Spleen (tissue), 11 donors: ENCODE results near the gene JAG1. TPM values are rescaled to one million over a fixed set of nuclear protein-coding genes. Genes with fewer than 3 reads are reported as not detected.

Experiments used
- DNase-seq: peaks from one replicate; pipeline ENCODE4 v3.0.0-alpha.2; 2020
- H3K27ac ChIP-seq, 8 donors: fragments of 200-600 bp; sonication (generic) in 7 of 8; 1 replicate in 4 of 8; 2 replicates in 4 of 8; pipeline versions ENCODE4 v1.5.0 to v1.8.0; 2016 to 2021; ENCODE audit warnings: inconsistent platforms in 4 of 8, mild to moderate bottlenecking in 4 of 8, moderate library complexity in 1 of 8
- H3K27me3 ChIP-seq, 7 donors: fragments of 200-600 bp; sonication (generic) in 6 of 7; replicated peaks in 1 of 7; 1 replicate in 4 of 7; 2 replicates in 3 of 7; pipeline versions ENCODE4 v1.5.0 to v1.8.0; 2016 to 2021; ENCODE audit warnings: inconsistent platforms in 3 of 7, mild to moderate bottlenecking in 1 of 7
- H3K36me3 ChIP-seq, 6 donors: fragments of 200-600 bp; sonication (generic) in 5 of 6; 1 replicate in 4 of 6; 2 replicates in 2 of 6; pipeline versions ENCODE4 v1.5.0 to v1.8.0; 2016 to 2021; ENCODE audit warnings: inconsistent platforms in 2 of 6
- H3K4me1 ChIP-seq, 6 donors: fragments of 200-600 bp; sonication (generic) in 5 of 6; 1 replicate in 3 of 6; 2 replicates in 3 of 6; pipeline versions ENCODE4 v1.5.0 to v1.8.0; 2016 to 2021; ENCODE audit warnings: inconsistent platforms in 3 of 6
- H3K4me3 ChIP-seq, 8 donors: fragments of 200-600 bp; sonication (generic) in 7 of 8; 1 replicate in 4 of 8; 2 replicates in 4 of 8; pipeline versions ENCODE4 v1.5.0 to v1.8.0; 2016 to 2021; ENCODE audit warnings: inconsistent platforms in 4 of 8, mild to moderate bottlenecking in 4 of 8, moderate library complexity in 2 of 8
- H3K9me3 ChIP-seq, 8 donors: fragments of 200-600 bp; sonication (generic) in 7 of 8; 1 replicate in 4 of 8; 2 replicates in 4 of 8; pipeline versions ENCODE4 v1.5.0 to v1.8.0; 2016 to 2021; ENCODE audit warnings: inconsistent platforms in 4 of 8
- POLR2A ChIP-seq, 3 donors: fragments of 450-650 bp; IDR thresholded peaks; one replicate each; pipeline ENCODE4 v1.5.1; 2017; ENCODE audit warnings: antibody characterized with exemption in 3 of 3, mild to moderate bottlenecking in 1 of 3
- POLR2AphosphoS5 ChIP-seq, 3 donors: sonication (generic); formaldehyde crosslinking; IDR thresholded peaks; one replicate each; pipeline ENCODE4 v1.5.1; 2017; ENCODE audit warnings: antibody characterized with exemption in 3 of 3
- WGBS, 5 donors: extraction: QIAGEN DNeasy Blood & Tissue Kit in 3 of 5; methylation state at CpG; one replicate each; pipeline versions ENCODE4 v1.1.5 to v1.1.7; 2013 to 2018; 5-methylcytosine and 5-hydroxymethylcytosine counted together
- intact Hi-C: fragments of 100-400 bp; cut with DNase I; formaldehyde crosslinking; loops from one replicate; pipeline ENCODE4 v1.15.0; 2023; ENCODE audit warnings: low total_unique reads
- polyA plus RNA-seq, 3 donors: library from polyadenylated mRNA; stranded (reverse); fragments of 200-250 nt; gene quantifications; one replicate each; pipeline ENCODE4 v1.2.1, GENCODE V29; 2013
- total RNA-seq, 7 donors: library from RNA; depleted of rRNA in 3 of 7; stranded (reverse); fragments of >200 nt in 3 of 7; fragmentation: NEBNext Ultra II Directional in 4 of 7; extraction: Animal tissue kit (Norgen Biotek cat#: 25700) in 4 of 7; gene quantifications; one replicate each; pipeline versions ENCODE4 v1.1.0 to v1.2.1, GENCODE V29; 2016 to 2021
- TF ChIP-seq, protein P1 (sequence below), 11 experiments: fragments of 200-600 bp in 7 of 11; fragments of 450-650 bp in 4 of 11; sonication (generic) in 4 of 11; IDR thresholded peaks in 8 of 11; conservative IDR thresholded peaks in 3 of 11; 1 replicate in 7 of 11; 2 replicates in 4 of 11; pipeline versions ENCODE4 v1.4.0 to v1.8.0; 2016 to 2021; ENCODE audit warnings: antibody characterized with exemption in 11 of 11, inconsistent platforms in 4 of 11, mild to moderate bottlenecking in 1 of 11
- donor health status: healthy with polysubstance abuse.
- donor health status: DM: no; HTN: no; CAD: no; lungs with moderate emphysema.
- donor health status: DM: no; HTN: no; CAD: no.
- donor health status: Bipolar disorder and iron deficiency.
- donor health status: healthy.
- donor health status: DM: no; HTN: no; CAD: no.
- donor health status: DM: yes; HTN: yes; CAD: no.

Gene JAG1
- total and polyA plus RNA-seq, 10 donors = 5.6 to 85.3 (median 50.1) TPM

- no peak for DNase-seq
- Histone ChIP-seq H3K4me3 (no peak overlapping the region), H3K27ac (peak overlapping the region in 1 of 8 donors; percentile 21), H3K36me3 (peaks cover 0 to 100% (median 55%) of the 10 kb centered on the region in 6 donors), H3K9me3 (no peaks in the 10 kb centered on the region), H3K27me3 (no peaks in the 10 kb centered on the region), H3K4me1 (peaks cover 0 to 29% (median 6%) of the 10 kb centered on the region in 6 donors)
- WGBS, 5 donors = 80 to 95% (median 88%) methylated on average over 8 to 9 of the region's 9 CpGs
- no peak for TF ChIP-seq POLR2A (IDR thresholded peaks at IDR 0.05)
- TF ChIP-seq, protein P1, sequence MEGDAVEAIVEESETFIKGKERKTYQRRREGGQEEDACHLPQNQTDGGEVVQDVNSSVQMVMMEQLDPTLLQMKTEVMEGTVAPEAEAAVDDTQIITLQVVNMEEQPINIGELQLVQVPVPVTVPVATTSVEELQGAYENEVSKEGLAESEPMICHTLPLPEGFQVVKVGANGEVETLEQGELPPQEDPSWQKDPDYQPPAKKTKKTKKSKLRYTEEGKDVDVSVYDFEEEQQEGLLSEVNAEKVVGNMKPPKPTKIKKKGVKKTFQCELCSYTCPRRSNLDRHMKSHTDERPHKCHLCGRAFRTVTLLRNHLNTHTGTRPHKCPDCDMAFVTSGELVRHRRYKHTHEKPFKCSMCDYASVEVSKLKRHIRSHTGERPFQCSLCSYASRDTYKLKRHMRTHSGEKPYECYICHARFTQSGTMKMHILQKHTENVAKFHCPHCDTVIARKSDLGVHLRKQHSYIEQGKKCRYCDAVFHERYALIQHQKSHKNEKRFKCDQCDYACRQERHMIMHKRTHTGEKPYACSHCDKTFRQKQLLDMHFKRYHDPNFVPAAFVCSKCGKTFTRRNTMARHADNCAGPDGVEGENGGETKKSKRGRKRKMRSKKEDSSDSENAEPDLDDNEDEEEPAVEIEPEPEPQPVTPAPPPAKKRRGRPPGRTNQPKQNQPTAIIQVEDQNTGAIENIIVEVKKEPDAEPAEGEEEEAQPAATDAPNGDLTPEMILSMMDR (IDR thresholded peaks at IDR 0.05 in 8 of 11, conservative IDR thresholded peaks at IDR 0.05 in 3 of 11) = no peak
- peak in 1 of 3 donors; percentile 5 for TF ChIP-seq POLR2AphosphoS5 (IDR thresholded peaks at IDR 0.05)
- intact Hi-C loops = no loop called here
Measured at GRCh38 chr20:10646886-10647420, 26.8 kb downstream of the JAG1 start.

DNA sequence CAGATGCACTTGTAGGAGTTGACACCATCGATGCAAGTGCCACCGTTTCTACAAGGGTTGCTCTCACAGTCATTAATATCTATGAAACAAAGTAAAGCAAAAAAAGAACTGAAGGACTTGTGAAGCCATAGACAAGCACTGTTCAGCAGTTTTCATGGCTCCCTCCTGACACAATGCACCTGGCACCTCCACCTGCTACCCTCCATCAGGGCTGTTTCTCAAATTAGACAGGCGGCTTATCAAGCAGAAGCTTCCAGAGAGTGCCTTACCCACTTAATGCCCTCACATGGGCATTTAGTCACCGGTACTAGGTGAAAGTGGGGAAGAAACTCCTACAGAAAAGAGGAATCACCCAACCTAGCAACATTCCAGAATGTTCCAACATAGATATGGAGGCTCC, 27.8 kb downstream of the JAG1 start:
- H3K36me3 ChIP-seq = peaks cover 0 to 100% (median 62%) of the 10 kb centered on the region in 6 donors
- 87 to 89% (median 88%) methylated on average over 4 of the region's 4 CpGs for WGBS, 5 donors
- H3K4me1 ChIP-seq = peaks cover 0 to 19% (median 2%) of the 10 kb centered on the region in 6 donors
- no peaks in the 10 kb centered on the region for H3K27me3 ChIP-seq
- intact Hi-C loops = no loop called here
- H3K4me3 ChIP-seq = no peak overlapping the region
- no peaks in the 10 kb centered on the region for H3K9me3 ChIP-seq
- no peak for DNase-seq
- H3K27ac ChIP-seq = no peak overlapping the region
- TF ChIP-seq, protein P1 (IDR thresholded peaks at IDR 0.05 in 8 of 11, conservative IDR thresholded peaks at IDR 0.05 in 3 of 11) = no peak
- TF ChIP-seq POLR2AphosphoS5 (IDR thresholded peaks at IDR 0.05) (no peak), POLR2A (IDR thresholded peaks at IDR 0.05) (no peak)

DNA sequence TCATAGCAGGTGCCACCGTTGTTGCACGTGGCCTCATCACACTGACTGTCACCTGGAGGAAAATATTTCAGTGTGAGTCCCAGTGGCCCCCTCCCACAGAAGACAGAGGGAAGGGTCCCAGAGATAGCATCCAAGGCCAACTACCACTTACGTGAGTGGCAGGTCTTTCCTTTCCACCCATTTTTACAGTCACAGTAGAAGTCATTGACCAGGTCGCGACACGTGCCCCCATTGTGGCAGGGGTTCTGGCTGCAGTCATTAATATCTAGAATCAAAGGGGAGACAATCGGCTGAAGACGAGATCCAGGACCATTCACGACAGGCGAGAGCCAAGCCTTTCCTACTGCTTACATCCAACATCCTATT, 28.6 kb downstream of the JAG1 start:
- no peak overlapping the region for H3K4me3 ChIP-seq
- no peak for DNase-seq
- H3K27me3 ChIP-seq = no peaks in the 10 kb centered on the region
- no peak for TF ChIP-seq POLR2A (IDR thresholded peaks at IDR 0.05)
- TF ChIP-seq POLR2AphosphoS5 (IDR thresholded peaks at IDR 0.05) = no peak
- TF ChIP-seq, protein P1 (IDR thresholded peaks at IDR 0.05 in 8 of 11, conservative IDR thresholded peaks at IDR 0.05 in 3 of 11) = no peak
- H3K4me1 ChIP-seq = peaks cover 0 to 11% (median 4%) of the 10 kb centered on the region in 6 donors
- peak overlapping the region in 1 of 8 donors; percentile 28 for H3K27ac ChIP-seq
- H3K9me3 ChIP-seq = no peaks in the 10 kb centered on the region
- H3K36me3 ChIP-seq = peaks cover 0 to 100% (median 68%) of the 10 kb centered on the region in 6 donors
- intact Hi-C loops = no loop called here
- 83 to 94% (median 89%) methylated on average over 10 of the region's 10 CpGs for WGBS, 5 donors

GRCh38 chr20:10644458-10645204, 29.2 kb downstream of the JAG1 start:
- WGBS, 5 donors = 67 to 80% (median 79%) methylated on average over 13 to 14 of the region's 14 CpGs
- Histone ChIP-seq H3K4me1 (peaks cover 0 to 8% (median 3%) of the 10 kb centered on the region in 6 donors), H3K27ac (peak overlapping the region in 2 of 8 donors; percentile 17 to 28), H3K4me3 (no peak overlapping the region), H3K9me3 (no peaks in the 10 kb centered on the region), H3K36me3 (peaks cover 0 to 100% (median 69%) of the 10 kb centered on the region in 6 donors), H3K27me3 (no peaks in the 10 kb centered on the region)
- intact Hi-C loops = no loop called here
- TF ChIP-seq, protein P1 (IDR thresholded peaks at IDR 0.05 in 8 of 11, conservative IDR thresholded peaks at IDR 0.05 in 3 of 11) = no peak
- TF ChIP-seq POLR2A (IDR thresholded peaks at IDR 0.05) (no peak), POLR2AphosphoS5 (IDR thresholded peaks at IDR 0.05) (no peak)
- DNase-seq = no peak
